Measurements from ENCODE around the gene PPM1G. TPM values are rescaled to one million over a fixed set of nuclear protein-coding genes. Genes with fewer than 3 reads are reported as not detected.
A peak's percentile ranks its signal among the peaks of the same experiment; 100 is the strongest.
"Not testable (repeated sequence)": the region's sequence is repeated elsewhere in the genome, so short reads cannot be mapped to it uniquely, and the experiment has no call there.

The PPM1G gene
- total RNA-seq, 1 experiment from 2014 or later = 147 TPM

DNA sequence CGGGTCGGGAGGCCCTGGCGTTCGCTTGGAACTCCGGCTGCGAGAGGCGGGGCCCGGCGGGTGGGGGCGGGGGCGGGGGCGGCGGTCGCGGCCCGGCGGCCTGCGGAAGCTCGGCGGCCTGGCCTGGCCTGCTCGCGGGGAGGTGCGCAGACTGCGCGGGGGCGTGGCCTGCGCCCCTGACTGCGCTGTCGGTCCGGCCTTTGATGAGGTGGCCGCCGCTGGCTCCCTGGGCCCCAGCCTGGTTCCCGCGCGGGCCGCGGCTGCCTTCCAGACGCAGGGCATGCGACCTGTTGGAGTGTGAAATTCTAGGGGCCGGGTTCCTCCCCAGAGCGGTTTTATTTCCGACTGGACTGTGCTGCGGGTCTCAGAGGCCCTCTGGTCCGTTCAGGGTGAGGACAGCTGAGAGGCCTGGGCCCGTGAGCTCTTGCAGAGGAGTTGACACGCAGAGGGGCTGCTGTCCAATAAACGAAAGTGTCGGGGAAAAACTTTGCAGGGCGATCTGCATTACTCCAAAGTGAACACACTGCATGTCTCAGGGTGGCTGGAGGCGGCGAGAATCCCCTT lies 19.7 kb upstream of the PPM1G start:
- Histone ChIP-seq H3K27me3 (replicated peaks; ENCODE audit: insufficient read depth, low read depth, low read length, poor library complexity) (no peaks in the 10 kb centered on the region), H3K9me3 (ENCODE audit: low read depth, low read length, poor library complexity, severe bottlenecking) (no peaks in the 10 kb centered on the region), H3K4me1 (ENCODE audit: insufficient read depth, low read length, poor library complexity, severe bottlenecking) (peaks cover 8% of the 10 kb centered on the region), H3K36me3 (ENCODE audit: insufficient read depth, low read length, poor library complexity, severe bottlenecking) (peaks cover 12% of the 10 kb centered on the region), H3K4me3 (ENCODE audit: low read depth, low read length, poor library complexity, severe bottlenecking) (peak overlapping the region; percentile 64), H3K27ac (ENCODE audit: low read depth, low read length, poor library complexity, severe bottlenecking) (peak overlapping the region; percentile 85)
- BruUV-seq (replicated peaks) = no TSS peak
- intact Hi-C loops (cut with micrococcal nuclease; ENCODE audit: unreplicated experiment) = loop anchor here (2.0 kb wide), 1 partner anchor 60 kb away; the partner anchor contains the start of gene IFT172
- TF ChIP-seq EZH2 (IDR thresholded peaks at IDR 0.05; ENCODE audit: borderline replicate concordance, low read depth, low read length, poor library complexity, severe bottlenecking) = no peak
- TF ChIP-seq, protein P1, sequence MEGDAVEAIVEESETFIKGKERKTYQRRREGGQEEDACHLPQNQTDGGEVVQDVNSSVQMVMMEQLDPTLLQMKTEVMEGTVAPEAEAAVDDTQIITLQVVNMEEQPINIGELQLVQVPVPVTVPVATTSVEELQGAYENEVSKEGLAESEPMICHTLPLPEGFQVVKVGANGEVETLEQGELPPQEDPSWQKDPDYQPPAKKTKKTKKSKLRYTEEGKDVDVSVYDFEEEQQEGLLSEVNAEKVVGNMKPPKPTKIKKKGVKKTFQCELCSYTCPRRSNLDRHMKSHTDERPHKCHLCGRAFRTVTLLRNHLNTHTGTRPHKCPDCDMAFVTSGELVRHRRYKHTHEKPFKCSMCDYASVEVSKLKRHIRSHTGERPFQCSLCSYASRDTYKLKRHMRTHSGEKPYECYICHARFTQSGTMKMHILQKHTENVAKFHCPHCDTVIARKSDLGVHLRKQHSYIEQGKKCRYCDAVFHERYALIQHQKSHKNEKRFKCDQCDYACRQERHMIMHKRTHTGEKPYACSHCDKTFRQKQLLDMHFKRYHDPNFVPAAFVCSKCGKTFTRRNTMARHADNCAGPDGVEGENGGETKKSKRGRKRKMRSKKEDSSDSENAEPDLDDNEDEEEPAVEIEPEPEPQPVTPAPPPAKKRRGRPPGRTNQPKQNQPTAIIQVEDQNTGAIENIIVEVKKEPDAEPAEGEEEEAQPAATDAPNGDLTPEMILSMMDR (conservative IDR thresholded peaks at IDR 0.05; ENCODE audit: low read depth, low read length) = no peak
- peak; percentile 80 for DNase-seq (ENCODE audit: low spot score)
- ChIA-PET POLR2A (ENCODE audit: low non-redundant PET) (no interaction called here), CTCF (interaction anchor here (0.5 to 1.9 kb wide), 2 partner anchors 10 to 20 kb away, joined by 3 to 5 read pairs; partner anchors contain the start of gene PPM1G)

GRCh38 chr2:27428213-27428977 lies 19.0 kb upstream of the PPM1G start, which contains the start of gene NRBP1:
NRBP1 (plus strand) TSS chr2:27428631; CDS start chr2:27433274, 4,643 bp downstream.
- Histone ChIP-seq H3K27me3 (replicated peaks; ENCODE audit: insufficient read depth, low read depth, low read length, poor library complexity) (no peaks in the 10 kb centered on the region), H3K4me3 (ENCODE audit: low read depth, low read length, poor library complexity, severe bottlenecking) (peak within 1 kb of the TSS; percentile 64), H3K9me3 (ENCODE audit: low read depth, low read length, poor library complexity, severe bottlenecking) (no peaks in the 10 kb centered on the region), H3K27ac (ENCODE audit: low read depth, low read length, poor library complexity, severe bottlenecking) (peak within 1 kb of the TSS; percentile 85), H3K4me1 (ENCODE audit: insufficient read depth, low read length, poor library complexity, severe bottlenecking) (peaks cover 8% of the 10 kb centered on the region), H3K36me3 (ENCODE audit: insufficient read depth, low read length, poor library complexity, severe bottlenecking) (peaks cover 5% of the 10 kb centered on the region)
- ChIA-PET POLR2A (ENCODE audit: low non-redundant PET) (no interaction called here), CTCF (interaction anchor here (1.9 kb wide), 1 partner anchor 19 kb away, joined by 5 read pairs; the partner anchor contains the start of gene PPM1G)
- BruUV-seq (replicated peaks) = no TSS peak
- TF ChIP-seq, protein P1 (conservative IDR thresholded peaks at IDR 0.05; ENCODE audit: low read depth, low read length) = no peak; the same call in 1 of the 2 replicates
- TF ChIP-seq EZH2 (IDR thresholded peaks at IDR 0.05; ENCODE audit: borderline replicate concordance, low read depth, low read length, poor library complexity, severe bottlenecking) = no peak
- intact Hi-C loops (cut with micrococcal nuclease; ENCODE audit: unreplicated experiment) = loop anchor here (2.0 kb wide), 1 partner anchor 60 kb away; the partner anchor contains the start of gene IFT172
- DNase-seq (ENCODE audit: low spot score) = peak; percentile 94

DNA sequence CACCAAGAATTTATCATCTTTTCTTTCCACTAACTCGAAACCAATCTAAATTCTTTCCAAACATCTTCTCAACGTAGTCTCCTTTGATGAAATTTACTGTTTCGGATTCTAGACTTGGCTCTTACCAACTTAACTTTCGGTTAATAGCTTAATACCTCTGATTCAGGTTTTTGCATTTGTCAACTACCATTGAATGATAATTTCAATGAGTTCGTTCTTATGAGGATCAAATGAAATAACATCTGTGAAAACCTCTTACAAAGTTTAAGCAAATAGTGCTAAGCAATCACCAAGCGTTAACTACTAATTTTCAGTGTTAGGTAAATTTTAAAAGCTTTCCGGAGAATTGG lies 18.4 kb upstream of the PPM1G start:
- Histone ChIP-seq H3K4me1 (ENCODE audit: insufficient read depth, low read length, poor library complexity, severe bottlenecking) (peaks cover 8% of the 10 kb centered on the region), H3K27ac (ENCODE audit: low read depth, low read length, poor library complexity, severe bottlenecking) (peak overlapping the region; percentile 85), H3K4me3 (ENCODE audit: low read depth, low read length, poor library complexity, severe bottlenecking) (peak overlapping the region; percentile 64), H3K27me3 (replicated peaks; ENCODE audit: insufficient read depth, low read depth, low read length, poor library complexity) (no peaks in the 10 kb centered on the region), H3K9me3 (ENCODE audit: low read depth, low read length, poor library complexity, severe bottlenecking) (no peaks in the 10 kb centered on the region), H3K36me3 (ENCODE audit: insufficient read depth, low read length, poor library complexity, severe bottlenecking) (peaks cover under 1% of the 10 kb centered on the region)
- intact Hi-C loops (cut with micrococcal nuclease; ENCODE audit: unreplicated experiment) = loop anchor here (2.0 kb wide), 1 partner anchor 61 kb away; the partner anchor contains the start of gene IFT172
- CTCF ChIA-PET = interaction anchor here (0.6 to 1.9 kb wide), 2 partner anchors 19 to 23 kb away, joined by 4 to 5 read pairs; partner anchors contain the start of gene PPM1G
- POLR2A ChIA-PET (ENCODE audit: low non-redundant PET) = interaction anchor here (0.6 kb wide), 1 partner anchor 18 kb away, joined by 4 read pairs; the partner anchor contains the start of gene PPM1G
- no peak for TF ChIP-seq EZH2 (IDR thresholded peaks at IDR 0.05; ENCODE audit: borderline replicate concordance, low read depth, low read length, poor library complexity, severe bottlenecking)
- TF ChIP-seq, protein P1 (conservative IDR thresholded peaks at IDR 0.05; ENCODE audit: low read depth, low read length) = no peak
- BruUV-seq (replicated peaks) = TSS peak; percentile 94
- DNase-seq (ENCODE audit: low spot score) = no peak

GRCh38 chr2:27425039-27425438 lies 15.6 kb upstream of the PPM1G start:
- intact Hi-C loops (cut with micrococcal nuclease; ENCODE audit: unreplicated experiment); H3K4me1 ChIP-seq (ENCODE audit: insufficient read depth, low read length, poor library complexity, severe bottlenecking); H3K4me3 ChIP-seq (ENCODE audit: low read depth, low read length, poor library complexity, severe bottlenecking); BruUV-seq (replicated peaks); H3K36me3 ChIP-seq (ENCODE audit: insufficient read depth, low read length, poor library complexity, severe bottlenecking); DNase-seq (ENCODE audit: low spot score); H3K27me3 ChIP-seq (replicated peaks; ENCODE audit: insufficient read depth, low read depth, low read length, poor library complexity); CTCF ChIA-PET; H3K27ac ChIP-seq (ENCODE audit: low read depth, low read length, poor library complexity, severe bottlenecking); H3K9me3 ChIP-seq (ENCODE audit: low read depth, low read length, poor library complexity, severe bottlenecking): not testable (repeated sequence)
- POLR2A ChIA-PET (ENCODE audit: low non-redundant PET) = interaction anchor here (0.7 kb wide), 1 partner anchor 15 kb away, joined by 6 read pairs; the partner anchor contains the start of gene PPM1G

All from A673 (cell line).